HCT116 (cell line): ENCODE measurements around the gene GRM1. TPM values are rescaled to one million over a fixed set of nuclear protein-coding genes. Genes with fewer than 3 reads are reported as not detected.

Experiments
- ATAC-seq: fragments of 200-7000 bp; cut with Tn5 transposase; 2 replicates; pipeline ENCODE4 v1.9.1; 2020; ENCODE audit warnings: mild to moderate bottlenecking, moderate library complexity
- BruUV-seq: library from RNA; stranded (reverse); fragments of 400-500 nt; replicated peaks from 2 replicates; lab custom pipeline; 2021; lab: Mats Ljungman, UMichigan
- CTCF ChIA-PET: fragments of 300-600 bp; sonication (Branson Sonifier 250); formaldehyde crosslinking; loops from one replicate; lab custom pipeline; 2021; ENCODE audit warnings: antibody characterized with exemption; lab: Charles Lee
- POLR2A ChIA-PET: fragments of 300-600, 350-600 bp; sonication (Branson Sonifier 250); formaldehyde crosslinking; loops from one replicate; lab custom pipeline; 2021; ENCODE audit warnings: antibody characterized with exemption; lab: Charles Lee
- RAD21 ChIA-PET, 2 experiments: fragments of 300-600 bp; sonication (Branson Sonifier 250); formaldehyde crosslinking; loops; one replicate each; lab custom pipeline; 2023; ENCODE audit warnings: low total read pairs in 2 of 2; ENCODE audit not compliant: uncharacterized antibody in 2 of 2, unreplicated experiment in 2 of 2, low non-redundant PET in 1 of 2; lab: Charles Lee
- DNase-seq: peaks from one replicate; pipeline ENCODE4 v3.0.0-alpha.2; 2010; ENCODE audit warnings: low read depth, low spot score
- H2AFZ ChIP-seq: fragments of 200-600 bp; shearing (Covaris generic), sonication (generic); 2 replicates; pipeline ENCODE4 v1.6.1; 2017; ENCODE audit warnings: low read depth, mixed run types, mixed read lengths, antibody characterized with exemption, low read length; ENCODE audit not compliant: poor library complexity, severe bottlenecking
- H3K27ac ChIP-seq: 2 replicates; pipeline ENCODE4 v1.5.1; 2012; ENCODE audit warnings: low read depth, low read length
- H3K27me3 ChIP-seq: fragments of 200-600 bp; sonication (generic); 2 replicates; pipeline ENCODE4 v1.6.1; 2016; ENCODE audit warnings: mixed run types, low read length, mixed read lengths; ENCODE audit not compliant: insufficient read depth
- H3K36me3 ChIP-seq, 2 experiments: fragments of 200-500 bp in 1 of 2; fragments of 200-600 bp in 1 of 2; sonication (Bioruptor generic) in 1 of 2; sonication (generic) in 1 of 2; 2 replicates each; pipeline versions ENCODE4 v1.5.1 to v1.6.1; 2014 to 2016; ENCODE audit warnings: low read length in 2 of 2, inconsistent platforms in 1 of 2, mixed read lengths in 1 of 2, mixed run types in 1 of 2; ENCODE audit not compliant: insufficient read depth in 2 of 2, control insufficient read depth in 1 of 2
- H3K4me1 ChIP-seq, 2 experiments: fragments of 200-600 bp in 1 of 2; sonication (generic) in 1 of 2; 2 replicates each; pipeline versions ENCODE4 v1.5.1 to v1.6.1; 2012 to 2017; ENCODE audit warnings: low read length in 2 of 2, inconsistent platforms in 1 of 2, mild to moderate bottlenecking in 1 of 2, mixed read lengths in 1 of 2, mixed run types in 1 of 2, moderate library complexity in 1 of 2; ENCODE audit not compliant: insufficient read depth in 2 of 2, control insufficient read depth in 1 of 2
- H3K4me2 ChIP-seq: fragments of 200-600 bp; sonication (generic); 2 replicates; pipeline ENCODE4 v1.6.1; 2017; ENCODE audit warnings: mixed run types, low read length, mixed read lengths
- H3K4me3 ChIP-seq, 2 experiments: fragments of 200-600 bp in 1 of 2; sonication (generic) in 1 of 2; replicated peaks in 1 of 2; 2 replicates each; pipeline ENCODE4 v1.5.1; 2011 to 2016; ENCODE audit warnings: low read length in 2 of 2, control low read depth in 1 of 2, low read depth in 1 of 2, mild to moderate bottlenecking in 1 of 2, mixed read lengths in 1 of 2, mixed run types in 1 of 2
- H3K79me2 ChIP-seq: fragments of 200-600 bp; sonication (generic); 2 replicates; pipeline ENCODE4 v1.6.1; 2017; ENCODE audit warnings: mild to moderate bottlenecking, mixed run types, low read length, moderate library complexity, mixed read lengths; ENCODE audit not compliant: insufficient read depth
- H3K9ac ChIP-seq: fragments of 200-600 bp; sonication (generic); 2 replicates; pipeline ENCODE4 v1.6.1; 2016; ENCODE audit warnings: low read length, mixed read lengths
- H3K9me2 ChIP-seq: fragments of 200-600 bp; sonication (generic), shearing (Covaris generic); 2 replicates; pipeline ENCODE4 v1.6.1; 2017; ENCODE audit warnings: mixed run types, mild to moderate bottlenecking, moderate library complexity; ENCODE audit not compliant: insufficient read depth
- H3K9me3 ChIP-seq, 2 experiments: fragments of 200-500 bp in 1 of 2; fragments of 200-600 bp in 1 of 2; sonication (Bioruptor generic) in 1 of 2; sonication (generic) in 1 of 2; 2 replicates each; pipeline ENCODE4 v1.6.1; 2014 to 2017; ENCODE audit warnings: low read length in 2 of 2, mixed read lengths in 2 of 2, inconsistent platforms in 1 of 2, low read depth in 1 of 2, mild to moderate bottlenecking in 1 of 2, mixed run types in 1 of 2, moderate library complexity in 1 of 2; ENCODE audit not compliant: control insufficient read depth in 1 of 2, insufficient read depth in 1 of 2
- H4K20me1 ChIP-seq: fragments of 200-600 bp; sonication (generic), shearing (Covaris generic); 2 replicates; pipeline ENCODE4 v1.6.1; 2017; ENCODE audit warnings: mixed run types, mild to moderate bottlenecking, moderate library complexity; ENCODE audit not compliant: insufficient read depth
- ATF3 ChIP-seq: IDR thresholded peaks from 2 replicates; pipeline ENCODE4 v1.6.1; 2012
- CBX3 ChIP-seq: IDR thresholded peaks from 2 replicates; pipeline ENCODE4 v1.6.1; 2012; ENCODE audit warnings: low read depth
- CEBPB ChIP-seq: IDR thresholded peaks from 2 replicates; pipeline ENCODE4 v1.6.1; 2012; ENCODE audit warnings: low read depth
- CTCF ChIP-seq, 3 experiments: fragments of 200-600 bp in 1 of 3; sonication (generic) in 1 of 3; IDR thresholded peaks in 2 of 3; conservative IDR thresholded peaks in 1 of 3; 2 replicates each; pipeline ENCODE4 v1.5.1; 2012 to 2017; ENCODE audit warnings: low read depth in 2 of 3, low read length in 2 of 3, antibody characterized with exemption in 1 of 3, borderline replicate concordance in 1 of 3, control low read depth in 1 of 3, mild to moderate bottlenecking in 1 of 3, mixed read lengths in 1 of 3, mixed run types in 1 of 3, moderate library complexity in 1 of 3; ENCODE audit not compliant: insufficient read depth in 1 of 3
- EGR1 ChIP-seq: IDR thresholded peaks from 2 replicates; pipeline ENCODE4 v1.6.1; 2012; ENCODE audit warnings: low read depth
- ELF1 ChIP-seq: IDR thresholded peaks from 2 replicates; pipeline ENCODE4 v1.6.1; 2012; ENCODE audit warnings: low read depth, borderline replicate concordance
- EZH2 ChIP-seq: fragments of 200-600 bp; sonication (generic); IDR thresholded peaks from 2 replicates; pipeline ENCODE4 v1.6.1; 2017; ENCODE audit warnings: antibody characterized with exemption, mixed run types
- FOSL1 ChIP-seq: IDR thresholded peaks from 2 replicates; pipeline ENCODE4 v1.6.1; 2012; ENCODE audit warnings: low read depth
- JUND ChIP-seq: IDR thresholded peaks from 2 replicates; pipeline ENCODE4 v1.6.1; 2012
- POLR2A ChIP-seq: IDR thresholded peaks from 2 replicates; pipeline ENCODE4 v1.7.0; 2011; ENCODE audit warnings: borderline replicate concordance; ENCODE audit not compliant: insufficient read depth, insufficient read length; ENCODE audit errors: extremely low read depth
- POLR2AphosphoS5 ChIP-seq: IDR thresholded peaks from 2 replicates; pipeline ENCODE4 v1.6.1; 2011; ENCODE audit warnings: mild to moderate bottlenecking, low read depth, low read length, moderate library complexity
- RAD21 ChIP-seq: IDR thresholded peaks from 2 replicates; pipeline ENCODE4 v1.6.1; 2012; ENCODE audit warnings: low read depth, mild to moderate bottlenecking
- REST ChIP-seq: IDR thresholded peaks from 2 replicates; pipeline ENCODE4 v1.6.1; 2012; ENCODE audit warnings: low read depth
- SIN3A ChIP-seq: IDR thresholded peaks from 2 replicates; pipeline ENCODE4 v1.6.1; 2012; ENCODE audit warnings: low read depth
- SP1 ChIP-seq: IDR thresholded peaks from 2 replicates; pipeline ENCODE4 v1.6.1; 2012; ENCODE audit warnings: low read depth
- SRF ChIP-seq: IDR thresholded peaks from 2 replicates; pipeline ENCODE4 v1.6.1; 2012; ENCODE audit warnings: low read depth
- TCF7L2 ChIP-seq: IDR thresholded peaks from 2 replicates; pipeline ENCODE4 v1.7.0; 2011; ENCODE audit warnings: borderline replicate concordance, inconsistent platforms; ENCODE audit not compliant: insufficient read depth, insufficient read length; ENCODE audit errors: extremely low read depth
- YY1 ChIP-seq: IDR thresholded peaks from 2 replicates; pipeline ENCODE4 v1.6.1; 2011; ENCODE audit warnings: low read length, low read depth, moderate library complexity, mild to moderate bottlenecking; ENCODE audit not compliant: insufficient replicate concordance; ENCODE audit errors: extremely low read depth
- ZFX ChIP-seq: fragments of 450-650 bp; IDR thresholded peaks from 2 replicates; pipeline ENCODE4 v1.6.1; 2017
- ZNF274 ChIP-seq: fragments of 200-500 bp; sonication (Bioruptor generic); IDR thresholded peaks from 2 replicates; pipeline ENCODE4 v1.6.1; 2014; ENCODE audit warnings: mild to moderate bottlenecking, low read depth, low read length, inconsistent platforms
- intact Hi-C: fragments of 100-400 bp; cut with micrococcal nuclease; formaldehyde crosslinking; loops from 2 replicates; pipeline ENCODE4 v1.10.0; 2022
- total RNA-seq: library from RNA; stranded (reverse); gene quantifications from one replicate; pipeline ENCODE4 v1.2.1, GENCODE V29; 2021; ENCODE audit not compliant: unreplicated experiment

GRM1 gene
- total RNA-seq, 1 experiment from 2014 or later = not detected

GRCh38 chr6:146146836-146147235 lies 118.0 kb downstream of the GRM1 start:
- ChIA-PET RAD21 (no interaction called here), CTCF (no interaction called here), POLR2A (no interaction called here)
- Histone ChIP-seq H3K27me3 (peaks cover 9% of the 10 kb centered on the region; the same call in 1 of the 2 replicates), H3K9me2 (no peaks in the 10 kb centered on the region), H3K4me3 (no peak overlapping the region), H3K79me2 (no peaks in the 10 kb centered on the region), H3K4me1 (no peaks in the 10 kb centered on the region), H3K27ac (no peak overlapping the region), H3K9ac (no peak overlapping the region), H4K20me1 (no peaks in the 10 kb centered on the region), H3K4me2 (no peak overlapping the region), H3K9me3 (no peaks in the 10 kb centered on the region), H3K36me3 (no peaks in the 10 kb centered on the region), H2AFZ (no peak overlapping the region)
- intact Hi-C loops = no loop called here
- TF ChIP-seq SP1 = no peak
- TF ChIP-seq CTCF (IDR thresholded peaks at IDR 0.05 in 2 of 3, conservative IDR thresholded peaks at IDR 0.05 in 1 of 3; ENCODE audit: borderline replicate concordance in 1 of 3, insufficient read depth in 1 of 3, low read depth in 2 of 3, low read length in 2 of 3) = no peak
- no peak for TF ChIP-seq REST
- no peak for TF ChIP-seq POLR2A
- no peak for TF ChIP-seq FOSL1
- no peak for TF ChIP-seq ZNF274
- TF ChIP-seq ATF3 = no peak
- no peak for TF ChIP-seq YY1
- no peak for TF ChIP-seq JUND
- TF ChIP-seq ELF1 = no peak
- no peak for TF ChIP-seq POLR2AphosphoS5
- no peak for TF ChIP-seq ZFX
- no peak for TF ChIP-seq EZH2
- TF ChIP-seq SRF = no peak
- TF ChIP-seq SIN3A = no peak
- TF ChIP-seq RAD21 = no peak
- TF ChIP-seq CBX3 = no peak
- TF ChIP-seq TCF7L2 = no peak
- no peak for TF ChIP-seq EGR1
- no peak for TF ChIP-seq CEBPB
- ATAC-seq = no peak
- DNase-seq = no peak
- BruUV-seq = no TSS peak
